ENCODE data around the gene ATXN7L3B.

Gene ATXN7L3B

DNA sequence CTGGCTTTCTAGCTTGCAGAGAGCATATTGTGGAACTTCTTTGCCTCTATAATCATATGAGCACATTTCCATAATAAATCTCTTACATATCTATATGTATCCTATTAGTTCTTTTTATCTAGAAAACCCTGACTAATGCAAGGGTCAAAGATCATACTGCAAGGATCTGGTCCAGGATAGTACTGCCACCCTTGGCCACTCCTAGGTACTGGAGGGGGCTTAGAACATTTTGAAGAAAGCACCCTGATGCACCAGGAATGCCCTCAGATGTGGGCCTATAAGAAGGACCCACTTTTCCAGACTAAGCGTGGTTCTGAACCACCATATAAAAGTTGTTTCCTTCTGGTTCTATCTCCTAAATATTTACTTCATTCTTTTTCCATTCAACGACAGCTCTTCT is 14.6 kb downstream of the ATXN7L3B start:
- DNase-seq, result no peak

DNA sequence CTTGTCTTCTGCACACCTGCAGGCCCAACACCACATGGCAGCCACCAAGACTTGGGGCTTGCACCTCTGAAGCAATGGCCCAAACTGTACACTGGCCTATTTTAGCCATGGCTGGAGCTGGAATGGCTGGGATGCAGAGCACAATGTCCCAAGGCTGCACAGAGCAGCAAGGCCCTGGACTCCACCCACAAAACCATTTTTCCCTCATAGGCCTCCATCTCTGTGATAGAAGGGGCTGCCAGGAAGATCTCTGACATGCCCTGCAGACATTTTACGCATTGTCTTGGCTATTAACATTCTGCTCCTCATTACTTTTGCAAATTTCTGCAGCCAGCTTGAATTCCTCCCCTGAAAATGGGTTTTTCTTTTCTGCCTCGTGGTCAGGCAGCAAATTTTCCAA is 22.1 kb downstream of the ATXN7L3B start:
- DNase-seq, result no peak

DNA sequence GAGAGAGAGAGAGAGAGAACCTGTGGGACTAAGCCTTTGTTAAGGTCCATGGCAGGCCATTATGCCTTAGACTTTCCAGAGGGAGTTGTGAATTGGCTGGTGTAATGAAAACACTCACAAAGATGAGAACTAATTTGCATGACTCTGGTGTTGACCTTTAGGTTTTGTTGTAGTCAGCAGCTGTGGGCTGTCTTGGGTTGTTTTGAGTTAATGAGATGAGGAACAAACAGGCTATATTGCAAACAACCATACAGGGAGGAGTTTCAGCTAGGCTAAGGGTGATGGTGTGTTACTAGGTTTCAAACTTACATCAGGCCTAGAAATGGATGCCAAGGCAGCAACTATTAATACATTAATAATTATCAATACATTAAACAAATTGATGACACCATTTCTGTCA is 26.3 kb downstream of the ATXN7L3B start:
- DNase-seq, result no peak

DNA sequence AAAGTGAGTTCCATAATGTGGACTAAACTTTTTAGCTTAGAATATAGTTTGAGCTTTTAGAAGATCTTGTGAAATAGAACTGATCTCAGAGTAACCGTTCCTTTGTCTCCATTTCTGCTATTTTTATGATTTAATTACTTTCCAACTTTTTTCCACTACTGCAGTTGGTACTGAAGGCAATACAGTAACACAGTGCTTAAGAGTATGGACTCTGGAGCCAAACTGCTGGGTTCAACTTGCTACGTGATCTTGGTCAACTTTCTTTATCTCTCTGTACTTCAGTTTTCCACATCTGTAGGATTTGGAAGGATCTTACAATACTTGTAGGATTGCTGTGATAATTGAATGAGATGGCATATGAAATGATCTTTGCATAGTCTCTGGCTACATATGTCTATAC is 40.9 kb downstream of the ATXN7L3B start:
- DNase-seq, result no peak

DNA sequence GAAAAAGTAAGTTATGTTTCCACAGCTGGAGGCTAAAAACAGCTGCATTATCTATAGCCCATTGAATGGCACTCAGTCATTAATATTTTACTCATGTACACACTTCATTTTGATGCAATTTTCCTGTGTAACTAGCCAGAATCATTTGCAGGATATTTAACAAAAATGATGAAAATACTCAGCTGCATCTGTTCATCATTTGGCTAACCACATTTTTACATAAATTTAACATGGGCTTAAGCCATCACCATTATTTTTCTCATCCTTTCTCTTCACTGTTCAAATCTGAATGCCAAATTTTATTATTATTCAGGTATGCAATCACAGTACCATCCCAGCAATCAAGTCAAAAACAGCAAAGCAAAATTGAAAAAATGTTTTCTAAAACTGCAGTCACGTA is 41.8 kb downstream of the ATXN7L3B start:
- no peak for DNase-seq

DNA sequence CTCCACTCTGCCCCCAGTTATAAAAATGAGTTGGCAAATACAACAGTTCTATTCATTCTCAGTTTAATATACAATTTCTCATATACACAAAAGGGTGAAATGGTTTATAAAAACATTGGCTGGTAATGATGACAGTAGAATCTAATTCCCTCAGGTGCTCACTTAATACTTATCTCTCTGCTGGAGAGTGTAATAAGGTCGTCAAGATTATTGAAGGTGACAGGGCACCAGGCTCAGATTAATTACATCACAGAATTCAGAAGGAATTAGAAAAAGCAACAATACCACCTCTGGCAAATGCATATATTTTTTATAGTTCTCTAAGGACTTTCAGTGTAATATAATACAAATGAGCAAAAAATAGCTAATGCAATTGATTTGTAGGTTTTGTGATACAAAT is 42.3 kb downstream of the ATXN7L3B start:
- DNase-seq, result no peak

DNA sequence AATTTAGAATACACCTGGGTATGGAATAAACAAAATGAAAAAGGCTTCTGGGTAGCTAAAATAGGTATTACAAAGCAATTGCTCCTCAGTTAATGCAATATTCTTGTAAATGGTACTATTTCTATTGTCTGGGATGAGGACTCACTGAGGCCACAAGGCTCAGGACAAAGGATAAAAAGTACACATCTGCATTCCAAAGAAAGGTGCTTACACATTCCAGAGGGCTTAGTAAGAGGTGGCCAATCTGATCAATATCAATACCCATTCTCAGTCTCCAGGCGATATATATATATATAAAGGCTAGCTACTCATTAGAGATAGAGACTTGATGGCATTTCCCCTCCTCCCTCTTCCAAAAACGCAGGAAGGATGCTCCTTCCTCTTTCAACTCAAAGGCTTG is 43.8 kb downstream of the ATXN7L3B start:
- DNase-seq, result no peak

DNA sequence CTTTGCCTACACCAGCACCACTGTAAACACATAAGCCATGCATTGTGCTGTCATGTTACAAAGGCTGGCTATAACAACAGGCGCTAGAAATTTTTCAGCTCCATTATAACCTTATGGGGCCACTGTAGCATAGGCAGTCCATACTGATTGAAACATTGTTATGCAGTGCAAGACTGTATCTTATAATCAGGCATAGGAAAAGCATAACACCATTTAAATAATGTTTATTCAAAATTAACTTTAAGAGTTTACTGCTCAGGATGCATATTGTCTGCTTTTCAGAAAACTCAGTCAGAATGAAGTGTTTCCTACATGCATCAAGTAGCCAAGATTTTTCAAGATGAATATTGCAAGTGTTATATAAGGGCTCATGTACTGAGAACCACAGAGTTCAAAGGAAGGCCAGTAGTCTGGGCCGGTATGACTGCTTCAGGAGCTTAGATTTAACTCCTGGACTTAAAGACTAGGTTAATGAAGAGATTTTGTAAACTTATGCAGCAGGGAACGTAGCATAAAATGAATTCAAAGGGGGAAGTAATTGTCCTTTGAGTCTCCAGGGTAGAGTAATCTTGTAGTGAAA is 46.9 kb downstream of the ATXN7L3B start:
- DNase-seq, result no peak

DNA sequence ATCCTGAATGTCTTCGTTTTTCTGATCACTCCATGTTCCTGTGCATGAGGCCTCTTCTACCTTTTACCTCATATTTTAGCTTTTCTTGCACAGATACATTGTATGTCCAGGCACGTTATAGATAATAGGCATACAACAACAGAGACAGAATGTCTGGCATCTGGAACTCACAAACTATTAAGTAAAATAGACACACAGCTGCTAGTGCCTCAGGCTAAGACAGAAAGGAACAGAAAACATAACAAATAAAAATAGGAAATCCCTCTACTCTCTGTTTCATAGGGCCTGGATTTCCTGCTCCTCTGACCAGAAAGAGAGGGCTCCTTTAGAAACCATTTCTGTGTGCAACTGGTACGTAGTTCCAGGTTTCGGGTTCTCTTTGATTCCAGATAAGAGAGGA is 48.6 kb downstream of the ATXN7L3B start:
- DNase-seq, result no peak
